Thymus (tissue), 11 donors: ENCODE data around the gene ECHS1. TPM values are rescaled to one million over a fixed set of nuclear protein-coding genes. Genes with fewer than 3 reads are reported as not detected.

ENCODE experiments used
- DNase-seq, 9 donors: peaks; one replicate each; pipeline ENCODE4 v3.0.0-alpha.2; 2013; ENCODE audit warnings: low spot score in 9 of 9, low read depth in 6 of 9, missing footprints in 1 of 9
- H3K27ac ChIP-seq, 2 donors: one replicate each; pipeline ENCODE4 v1.5.1; 2013; ENCODE audit warnings: control low read depth in 1 of 2, low read depth in 1 of 2, low read length in 1 of 2, mild to moderate bottlenecking in 1 of 2, moderate library complexity in 1 of 2
- H3K27me3 ChIP-seq, 2 donors: one replicate each; pipeline ENCODE4 v1.5.1; 2013; ENCODE audit warnings: low read length in 1 of 2; ENCODE audit not compliant: control insufficient read depth in 2 of 2, insufficient read depth in 1 of 2
- H3K36me3 ChIP-seq, 2 donors: one replicate each; pipeline ENCODE4 v1.5.1; 2013; ENCODE audit warnings: low read length in 1 of 2, mild to moderate bottlenecking in 1 of 2, moderate library complexity in 1 of 2; ENCODE audit not compliant: control insufficient read depth in 2 of 2, insufficient read depth in 2 of 2
- H3K4me1 ChIP-seq, 2 donors: one replicate each; pipeline ENCODE4 v1.5.1; 2013; ENCODE audit warnings: low read length in 2 of 2; ENCODE audit not compliant: control insufficient read depth in 2 of 2, insufficient read depth in 2 of 2
- H3K4me3 ChIP-seq, 2 donors: one replicate each; pipeline ENCODE4 v1.5.1; 2013; ENCODE audit warnings: low read length in 2 of 2, control low read depth in 1 of 2, mild to moderate bottlenecking in 1 of 2
- H3K9me3 ChIP-seq, 2 donors: one replicate each; pipeline ENCODE4 v1.5.1; 2013; ENCODE audit warnings: low read length in 1 of 2, mild to moderate bottlenecking in 1 of 2; ENCODE audit not compliant: control insufficient read depth in 2 of 2, insufficient read depth in 1 of 2
- WGBS: extraction: QIAGEN DNeasy Blood & Tissue Kit; methylation state at CpG from one replicate; pipeline ENCODE4 v1.1.7; 2013; 5-methylcytosine and 5-hydroxymethylcytosine counted together
- polyA plus RNA-seq: library from polyadenylated mRNA; stranded (reverse); fragments of 200-250 nt; gene quantifications from one replicate; pipeline ENCODE4 v1.2.3, GENCODE V29; 2013
- total RNA-seq: library from RNA; stranded (reverse); fragments of 120-200 nt; gene quantifications from one replicate; pipeline ENCODE4 v1.2.4, GENCODE V29; 2013
- donor health status: healthy.

ECHS1 gene
- total and polyA plus RNA-seq, 2 donors: 39.8 to 54.9 TPM

GRCh38 chr10:133364645-133365431 is 8.3 kb downstream of the ECHS1 start:
- DNase-seq: no peak
- Histone ChIP-seq H3K27me3 (no peaks in the 10 kb centered on the region), H3K4me3 (no peak overlapping the region), H3K4me1 (no peaks in the 10 kb centered on the region), H3K36me3 (peaks cover 43 to 45% of the 10 kb centered on the region in 2 donors), H3K27ac (no peak overlapping the region), H3K9me3 (no peaks in the 10 kb centered on the region)
- WGBS: 96% methylated on average over 29 of the region's 29 CpGs

DNA sequence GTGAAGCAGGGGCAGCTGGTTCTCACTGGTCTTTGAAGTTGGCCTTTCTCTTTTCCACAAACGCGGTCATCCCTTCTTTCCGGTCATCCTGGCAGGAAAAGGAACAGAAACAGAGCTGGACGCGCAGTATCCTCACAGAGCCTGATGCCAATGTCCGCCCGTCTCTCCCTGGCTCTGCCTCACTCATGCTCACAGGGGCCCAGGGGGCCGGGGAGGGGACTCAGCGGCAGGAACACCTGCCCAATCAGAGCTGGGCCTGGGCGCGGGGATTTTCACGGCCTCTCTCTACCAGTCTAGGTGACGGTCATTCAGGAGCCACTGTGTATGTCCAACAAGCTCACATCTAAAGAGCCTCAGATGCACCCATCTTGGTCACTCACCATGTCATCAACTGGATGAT is 10.3 kb downstream of the ECHS1 start:
- H3K36me3 ChIP-seq: peaks cover 26 to 28% of the 10 kb centered on the region in 2 donors
- no peaks in the 10 kb centered on the region for H3K4me1 ChIP-seq
- no peaks in the 10 kb centered on the region for H3K9me3 ChIP-seq
- DNase-seq: no peak
- WGBS: 98% methylated on average over 13 of the region's 13 CpGs
- H3K27ac ChIP-seq: no peak overlapping the region
- no peak overlapping the region for H3K4me3 ChIP-seq
- no peaks in the 10 kb centered on the region for H3K27me3 ChIP-seq

- DNase-seq: no peak
- H3K4me1 ChIP-seq: peaks cover 3 to 4% of the 10 kb centered on the region in 2 donors
- no peaks in the 10 kb centered on the region for H3K9me3 ChIP-seq
- 87% methylated on average over 18 of the region's 18 CpGs for WGBS
- H3K4me3 ChIP-seq: no peak overlapping the region
- peaks cover 0 to 6% of the 10 kb centered on the region in 2 donors for H3K27me3 ChIP-seq
- peaks cover 25 to 27% of the 10 kb centered on the region in 2 donors for H3K36me3 ChIP-seq
- H3K27ac ChIP-seq: no peak overlapping the region
These were observed 11.2 kb downstream of the ECHS1 start for GRCh38 chr10:133361773-133362441.

- no peak for DNase-seq
- Histone ChIP-seq H3K4me1 (peaks cover 8 to 11% of the 10 kb centered on the region in 2 donors), H3K4me3 (no peak overlapping the region), H3K27ac (no peak overlapping the region), H3K27me3 (peaks cover 0 to 13% of the 10 kb centered on the region in 2 donors), H3K36me3 (peaks cover 20 to 21% of the 10 kb centered on the region in 2 donors), H3K9me3 (no peaks in the 10 kb centered on the region)
- 96% methylated on average over 5 of the region's 5 CpGs for WGBS
These were observed 11.9 kb downstream of the ECHS1 start for GRCh38 chr10:133361227-133361626.

GRCh38 chr10:133359972-133360610 is 13.1 kb downstream of the ECHS1 start:
- H3K27me3 ChIP-seq: peaks cover 0 to 21% of the 10 kb centered on the region in 2 donors
- no peak overlapping the region for H3K4me3 ChIP-seq
- H3K27ac ChIP-seq: no peak overlapping the region

DNA sequence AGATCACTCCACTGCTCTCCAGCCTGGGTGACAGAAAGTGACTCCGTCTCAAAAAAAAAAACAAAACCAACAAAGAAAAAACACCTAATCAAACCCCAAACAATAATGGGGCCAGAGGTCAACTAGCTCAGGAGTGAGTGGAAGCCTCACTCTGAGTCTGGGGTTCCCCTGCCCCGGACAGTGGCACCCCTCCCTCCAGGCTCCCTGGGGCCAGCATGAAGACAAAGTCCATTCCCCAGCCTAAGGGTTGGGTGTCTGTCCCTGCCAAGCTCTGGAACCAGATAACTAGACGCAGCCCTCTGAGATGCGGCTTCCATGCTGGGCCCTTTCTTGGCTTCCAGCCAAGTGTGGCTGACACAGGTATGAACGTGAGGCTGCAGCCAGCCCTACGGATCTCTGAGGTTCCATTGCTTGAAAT is 13.6 kb downstream of the ECHS1 start:
- 72% methylated on average over 6 of the region's 6 CpGs for WGBS
- Histone ChIP-seq H3K4me3 (no peak overlapping the region), H3K9me3 (no peaks in the 10 kb centered on the region), H3K4me1 (peaks cover 9 to 12% of the 10 kb centered on the region in 2 donors), H3K36me3 (peaks cover 5 to 7% of the 10 kb centered on the region in 2 donors), H3K27me3 (peaks cover 0 to 21% of the 10 kb centered on the region in 2 donors), H3K27ac (no peak overlapping the region)
- no peak for DNase-seq

More at GRCh38 chr10:133359972-133360610, 13.1 kb downstream of the ECHS1 start:
- no peaks in the 10 kb centered on the region for H3K9me3 ChIP-seq
- peaks cover 8 to 12% of the 10 kb centered on the region in 2 donors for H3K36me3 ChIP-seq
- peaks cover 9 to 12% of the 10 kb centered on the region in 2 donors for H3K4me1 ChIP-seq
- WGBS: 94% methylated on average over 17 of the region's 17 CpGs
- DNase-seq: no peak

- WGBS: 95% methylated on average over 11 of the region's 11 CpGs
- Histone ChIP-seq H3K27ac (no peak overlapping the region), H3K4me1 (peaks cover 9 to 12% of the 10 kb centered on the region in 2 donors)
These were observed 14.2 kb downstream of the ECHS1 start for GRCh38 chr10:133358925-133359310.

DNA sequence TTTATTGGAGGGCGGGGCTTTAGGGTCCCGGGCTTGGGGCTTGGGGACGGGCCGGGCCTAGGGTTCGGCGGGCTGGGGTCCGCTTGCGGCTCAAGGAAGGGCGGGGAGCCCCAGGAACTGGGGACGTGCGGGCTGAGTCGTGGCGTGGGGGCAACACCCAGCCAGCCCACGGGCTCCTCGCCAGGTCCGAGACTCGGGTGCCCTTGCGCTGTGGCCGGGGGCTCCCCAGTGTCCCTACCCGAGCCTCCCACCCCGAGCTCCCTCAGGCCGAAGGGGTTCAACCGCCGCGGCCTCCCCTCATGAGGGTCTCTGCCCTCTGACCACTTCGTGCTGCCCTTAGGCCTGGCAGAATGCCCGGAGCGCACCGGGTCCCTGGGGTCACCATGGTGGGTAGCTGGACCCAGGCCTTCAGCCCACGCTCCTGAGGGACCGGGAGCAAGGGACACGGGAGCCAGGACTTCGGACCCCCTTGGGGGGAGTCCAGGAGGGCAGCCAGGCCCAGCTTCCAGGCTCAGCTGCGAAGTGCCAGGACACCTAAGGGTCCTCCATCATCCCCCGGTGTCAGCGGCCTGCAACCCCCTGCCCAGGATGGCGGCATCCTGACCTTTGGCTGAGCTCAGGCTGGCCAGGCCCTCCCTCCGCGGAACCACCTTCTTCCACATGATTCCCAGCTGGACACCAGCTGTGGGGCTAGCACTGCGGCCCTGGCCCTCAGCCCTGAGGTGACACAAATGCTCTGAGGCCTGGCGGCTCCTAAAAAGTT is 14.8 kb downstream of the ECHS1 start:
- no peak for DNase-seq
- Histone ChIP-seq H3K27me3 (peaks cover 0 to 21% of the 10 kb centered on the region in 2 donors), H3K4me1 (peaks cover 9 to 12% of the 10 kb centered on the region in 2 donors), H3K9me3 (no peaks in the 10 kb centered on the region), H3K4me3 (no peak overlapping the region), H3K27ac (no peak overlapping the region), H3K36me3 (peaks cover 3 to 5% of the 10 kb centered on the region in 2 donors)
- 89% methylated on average over 41 of the region's 41 CpGs for WGBS

More at GRCh38 chr10:133358925-133359310, 14.2 kb downstream of the ECHS1 start:
- no peaks in the 10 kb centered on the region for H3K9me3 ChIP-seq
- no peak for DNase-seq
- H3K27me3 ChIP-seq: peaks cover 0 to 21% of the 10 kb centered on the region in 2 donors
- no peak overlapping the region for H3K4me3 ChIP-seq
- peaks cover 3 to 5% of the 10 kb centered on the region in 2 donors for H3K36me3 ChIP-seq
